Activated CD4-positive, alpha-beta T cell treated with anti-CD3 and anti-CD28 coated beads, Interleukin-2, amount 10 ng/mL, durations not matched to agents 24 days and 14 days (primary cell): ENCODE measurements around the gene SLC25A13. TPM values are rescaled to one million over a fixed set of nuclear protein-coding genes. Genes with fewer than 3 reads are reported as not detected.
A peak's percentile ranks its signal among the peaks of the same experiment; 100 is the strongest.
"Not testable (repeated sequence)": the region's sequence is repeated elsewhere in the genome, so short reads cannot be mapped to it uniquely, and the experiment has no call there.

Experiments used
- DNase-seq: peaks from one replicate; pipeline ENCODE4 v3.0.0; 2022
- H3K27ac Mint-ChIP-seq: one replicate; pipeline ENCODE4 v1.8.0; 2022; ENCODE audit warnings: mild to moderate bottlenecking, mixed read lengths
- H3K27me3 Mint-ChIP-seq: one replicate; pipeline ENCODE4 v1.8.0; 2022; ENCODE audit warnings: mixed read lengths
- H3K36me3 Mint-ChIP-seq: one replicate; pipeline ENCODE4 v1.8.0; 2022; ENCODE audit warnings: low read depth, mild to moderate bottlenecking, mixed read lengths
- H3K4me1 Mint-ChIP-seq: one replicate; pipeline ENCODE4 v1.8.0; 2021; ENCODE audit warnings: mixed read lengths
- H3K4me3 Mint-ChIP-seq: one replicate; pipeline ENCODE4 v1.8.0; 2022; ENCODE audit warnings: mild to moderate bottlenecking, moderate library complexity, mixed read lengths
- H3K9me3 Mint-ChIP-seq: one replicate; pipeline ENCODE4 v1.8.0; 2021; ENCODE audit warnings: mixed read lengths
- intact Hi-C: fragments of 100-400 bp; cut with micrococcal nuclease; formaldehyde crosslinking; loops from one replicate; pipeline ENCODE4 v1.15.1; 2023
- total RNA-seq: library from RNA; stranded (reverse); gene quantifications from 2 replicates; pipeline ENCODE4 v1.2.3, GENCODE V29; 2022

Gene SLC25A13
- total RNA-seq, 1 donor from 2014 or later = 26.3 TPM

GRCh38 chr7:96300986-96301385, 20.9 kb downstream of the SLC25A13 start:
- Mint-ChIP-seq H3K36me3 (peaks cover 7% of the 10 kb centered on the region), H3K4me3 (no peak overlapping the region), H3K27ac (no peak overlapping the region), H3K4me1 (peaks cover 33% of the 10 kb centered on the region), H3K9me3 (peaks cover 3% of the 10 kb centered on the region), H3K27me3 (no peaks in the 10 kb centered on the region)
- intact Hi-C loops = no loop called here
- DNase-seq = no peak

GRCh38 chr7:96300502-96300901, 21.4 kb downstream of the SLC25A13 start:
- H3K36me3 Mint-ChIP-seq = peaks cover 10% of the 10 kb centered on the region
- no peak overlapping the region for H3K27ac Mint-ChIP-seq
- H3K4me3 Mint-ChIP-seq = no peak overlapping the region
- no peak for DNase-seq
- no peaks in the 10 kb centered on the region for H3K27me3 Mint-ChIP-seq
- intact Hi-C loops = no loop called here
- peaks cover 28% of the 10 kb centered on the region for H3K4me1 Mint-ChIP-seq
- H3K9me3 Mint-ChIP-seq = peaks cover 3% of the 10 kb centered on the region

DNA sequence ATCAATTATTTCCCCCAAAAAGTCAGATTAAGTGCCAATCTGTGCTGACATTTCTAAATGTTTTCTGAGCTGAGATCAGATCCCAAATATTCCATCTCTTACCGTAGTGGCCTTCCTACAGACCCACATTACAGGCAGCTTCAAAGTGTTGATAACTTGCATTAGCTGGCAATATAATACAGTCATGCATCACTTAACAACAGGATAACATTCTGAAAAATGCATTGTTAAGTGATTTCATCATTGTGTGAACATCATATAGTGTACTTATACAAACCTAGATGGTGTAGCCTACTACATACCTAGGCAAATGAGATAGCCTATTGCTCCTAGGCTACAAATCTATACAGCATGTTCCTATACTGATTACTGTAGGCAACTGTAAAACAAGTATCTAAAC, 22.4 kb downstream of the SLC25A13 start:
- Mint-ChIP-seq H3K9me3 (peaks cover 3% of the 10 kb centered on the region), H3K36me3 (peaks cover 15% of the 10 kb centered on the region), H3K4me1 (peaks cover 25% of the 10 kb centered on the region), H3K27ac (no peak overlapping the region), H3K4me3 (no peak overlapping the region), H3K27me3 (no peaks in the 10 kb centered on the region)
- DNase-seq = no peak
- intact Hi-C loops = no loop called here

DNA sequence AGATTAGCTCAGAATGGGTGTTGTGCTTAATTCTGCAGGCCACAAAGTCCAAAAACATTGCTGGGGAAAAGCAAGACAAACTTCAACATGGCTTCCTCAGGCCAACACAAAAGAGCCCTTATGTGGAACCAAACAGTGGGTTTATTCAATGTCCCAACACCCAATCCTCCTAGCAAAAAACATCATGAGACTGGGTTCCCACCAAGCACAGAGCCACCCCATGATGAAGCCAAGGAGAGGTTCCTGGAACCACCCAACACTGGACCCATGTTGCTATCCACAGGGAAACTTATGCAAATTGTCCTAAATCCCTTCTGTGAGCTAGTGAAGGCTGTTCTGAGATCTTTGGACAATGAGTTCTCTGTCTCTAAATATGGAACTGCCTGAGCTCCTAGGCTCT, 24.0 kb downstream of the SLC25A13 start:
- no peak overlapping the region for H3K27ac Mint-ChIP-seq
- intact Hi-C loops = no loop called here
- no peak for DNase-seq
- H3K4me1 Mint-ChIP-seq = peaks cover 9% of the 10 kb centered on the region
- H3K36me3 Mint-ChIP-seq = peaks cover 18% of the 10 kb centered on the region
- H3K27me3 Mint-ChIP-seq = no peaks in the 10 kb centered on the region
- H3K9me3 Mint-ChIP-seq = peaks cover 5% of the 10 kb centered on the region
- H3K4me3 Mint-ChIP-seq = no peak overlapping the region

DNA sequence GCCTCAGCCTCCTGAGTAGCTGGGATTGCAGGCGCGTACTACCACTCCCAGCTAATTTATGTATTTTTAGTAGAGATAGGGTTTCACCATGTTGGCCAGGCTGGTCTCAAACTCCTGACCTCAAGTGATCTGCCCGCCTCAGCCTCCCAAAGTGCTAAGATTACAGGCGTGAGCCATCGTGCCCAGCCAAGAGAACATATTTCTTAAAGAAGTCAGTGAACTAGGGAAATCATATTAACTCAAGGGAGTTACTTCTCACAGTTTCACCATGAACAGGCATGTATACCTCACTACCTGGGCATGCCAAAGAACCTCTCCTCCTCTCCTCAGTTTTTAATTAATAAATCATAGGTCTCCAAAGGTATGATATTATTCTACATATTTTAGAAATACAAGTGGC, 24.5 kb downstream of the SLC25A13 start:
- H3K27me3 Mint-ChIP-seq, H3K9me3 Mint-ChIP-seq, H3K4me1 Mint-ChIP-seq, H3K27ac Mint-ChIP-seq, intact Hi-C loops, H3K4me3 Mint-ChIP-seq, DNase-seq: not testable (repeated sequence)
- peaks cover 22% of the 10 kb centered on the region for H3K36me3 Mint-ChIP-seq

- H3K27me3 Mint-ChIP-seq, intact Hi-C loops, H3K27ac Mint-ChIP-seq, DNase-seq, H3K4me3 Mint-ChIP-seq: not testable (repeated sequence)
- H3K4me1 Mint-ChIP-seq = peaks cover 13% of the 10 kb centered on the region
- H3K9me3 Mint-ChIP-seq = peaks cover 12% of the 10 kb centered on the region
- peaks cover 30% of the 10 kb centered on the region for H3K36me3 Mint-ChIP-seq
Measured at GRCh38 chr7:96293911-96294310, 28.0 kb downstream of the SLC25A13 start.

- H3K4me1 Mint-ChIP-seq = peaks cover 54% of the 10 kb centered on the region
- no peak overlapping the region for H3K4me3 Mint-ChIP-seq
- peaks cover 30% of the 10 kb centered on the region for H3K36me3 Mint-ChIP-seq
- no peaks in the 10 kb centered on the region for H3K27me3 Mint-ChIP-seq
- H3K27ac Mint-ChIP-seq = peak overlapping the region; percentile 36
- peaks cover 23% of the 10 kb centered on the region for H3K9me3 Mint-ChIP-seq
- intact Hi-C loops = no loop called here
- no peak for DNase-seq
Measured at GRCh38 chr7:96287559-96287958, 34.3 kb downstream of the SLC25A13 start.

DNA sequence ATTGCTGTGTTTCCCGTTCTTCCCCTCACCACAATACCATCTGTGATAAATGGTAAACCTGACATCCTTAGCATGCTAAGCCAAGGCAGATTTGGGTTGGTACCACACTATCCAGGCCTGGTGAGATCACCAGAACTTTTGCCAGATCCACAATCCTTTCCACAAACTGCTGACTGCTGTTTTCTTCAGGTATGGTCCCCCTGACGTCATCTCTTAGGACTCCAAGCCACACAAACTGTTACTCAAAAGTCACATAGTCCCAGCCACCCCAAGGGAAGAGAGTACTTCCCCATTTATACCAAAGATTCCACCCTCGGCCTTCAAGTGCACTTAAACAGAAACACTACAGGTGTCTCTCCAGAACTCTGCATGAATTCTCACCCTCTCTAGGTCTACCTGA, 34.8 kb downstream of the SLC25A13 start:
- intact Hi-C loops = no loop called here
- H3K36me3 Mint-ChIP-seq = peaks cover 29% of the 10 kb centered on the region

GRCh38 chr7:96285579-96285978, 36.3 kb downstream of the SLC25A13 start:
- H3K36me3 Mint-ChIP-seq = peaks cover 30% of the 10 kb centered on the region
- intact Hi-C loops = loop anchor here (1.0 to 2.0 kb wide), 4 partner anchors 19 to 551 kb away; no protein-coding TSS in a partner anchor
- peaks cover 49% of the 10 kb centered on the region for H3K4me1 Mint-ChIP-seq
- H3K27ac Mint-ChIP-seq = peak overlapping the region; percentile 93
- H3K27me3 Mint-ChIP-seq = no peaks in the 10 kb centered on the region
- H3K9me3 Mint-ChIP-seq = peaks cover 23% of the 10 kb centered on the region
- peak overlapping the region; percentile 68 for H3K4me3 Mint-ChIP-seq
- DNase-seq = peak; percentile 87

More for the DNA sequence above, 34.8 kb downstream of the SLC25A13 start:
- no peaks in the 10 kb centered on the region for H3K27me3 Mint-ChIP-seq
- H3K4me3 Mint-ChIP-seq = no peak overlapping the region
- no peak for DNase-seq
- H3K4me1 Mint-ChIP-seq = peaks cover 54% of the 10 kb centered on the region
- H3K9me3 Mint-ChIP-seq = peaks cover 23% of the 10 kb centered on the region
- H3K27ac Mint-ChIP-seq = peak overlapping the region; percentile 36

GRCh38 chr7:96284835-96285234, 37.1 kb downstream of the SLC25A13 start:
- DNase-seq = no peak
- Mint-ChIP-seq H3K27me3 (no peaks in the 10 kb centered on the region), H3K36me3 (peaks cover 27% of the 10 kb centered on the region), H3K27ac (peak overlapping the region; percentile 93), H3K4me3 (peak overlapping the region; percentile 68), H3K4me1 (peaks cover 46% of the 10 kb centered on the region), H3K9me3 (peaks cover 18% of the 10 kb centered on the region)
- intact Hi-C loops = loop anchor here (1.0 to 2.0 kb wide), 4 partner anchors 19 to 552 kb away; no protein-coding TSS in a partner anchor

DNA sequence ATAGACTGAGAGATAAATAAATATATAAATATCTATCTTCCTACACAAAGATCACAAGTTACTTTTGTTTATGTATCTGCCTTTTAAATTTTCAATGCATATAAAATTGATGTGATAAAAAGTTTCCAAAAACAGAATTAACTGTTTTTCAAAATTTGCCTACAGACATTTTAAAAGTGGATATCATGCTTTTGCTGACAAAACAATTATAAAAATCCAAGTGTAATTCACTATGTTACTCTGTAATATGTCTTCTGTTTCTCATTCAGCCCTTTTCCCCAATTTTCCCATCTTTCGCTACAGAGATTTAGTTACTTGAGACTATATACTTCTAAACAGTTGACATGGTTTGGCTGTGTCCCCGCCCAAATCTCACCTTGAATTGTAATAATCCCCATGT, 37.7 kb downstream of the SLC25A13 start:
- Mint-ChIP-seq H3K27ac (peak overlapping the region; percentile 93), H3K9me3 (peaks cover 13% of the 10 kb centered on the region)
- intact Hi-C loops = loop anchor here (2.0 kb wide), 1 partner anchor 553 kb away; no protein-coding TSS in a partner anchor

GRCh38 chr7:96282835-96283234, 39.1 kb downstream of the SLC25A13 start:
- H3K36me3 Mint-ChIP-seq = peaks cover 22% of the 10 kb centered on the region
- intact Hi-C loops = no loop called here
- H3K4me1 Mint-ChIP-seq = peaks cover 41% of the 10 kb centered on the region
- H3K27ac Mint-ChIP-seq = no peak overlapping the region
- no peak for DNase-seq
- peaks cover 13% of the 10 kb centered on the region for H3K9me3 Mint-ChIP-seq
- no peak overlapping the region for H3K4me3 Mint-ChIP-seq
- no peaks in the 10 kb centered on the region for H3K27me3 Mint-ChIP-seq

More for the DNA sequence above, 37.7 kb downstream of the SLC25A13 start:
- H3K27me3 Mint-ChIP-seq = no peaks in the 10 kb centered on the region
- peaks cover 23% of the 10 kb centered on the region for H3K36me3 Mint-ChIP-seq
- DNase-seq = no peak
- H3K4me1 Mint-ChIP-seq = peaks cover 41% of the 10 kb centered on the region
- no peak overlapping the region for H3K4me3 Mint-ChIP-seq

GRCh38 chr7:96277921-96278320, 44.0 kb downstream of the SLC25A13 start:
- intact Hi-C loops = no loop called here

DNA sequence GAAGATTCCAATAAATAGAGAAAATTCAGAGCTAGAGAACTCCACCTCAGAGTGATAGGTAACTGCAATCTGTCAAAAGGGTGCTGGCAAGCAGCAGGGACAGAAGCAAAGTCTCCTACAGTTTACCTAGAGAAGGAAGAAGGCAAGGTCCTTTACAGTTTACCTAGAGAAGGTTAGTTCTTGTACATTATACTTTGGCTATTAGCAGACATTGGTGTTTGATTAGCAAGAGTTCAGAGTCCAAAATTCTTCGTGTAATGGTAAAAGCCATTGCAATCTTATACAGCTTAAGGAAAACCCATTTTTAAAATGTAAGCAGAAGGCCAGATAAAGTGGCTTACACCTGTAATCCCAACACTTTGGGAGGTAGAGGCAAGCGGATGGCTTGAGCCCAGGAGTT, 45.9 kb downstream of the SLC25A13 start:
- H3K36me3 Mint-ChIP-seq = peaks cover 33% of the 10 kb centered on the region
- no peak overlapping the region for H3K4me3 Mint-ChIP-seq
- H3K4me1 Mint-ChIP-seq = peaks cover 8% of the 10 kb centered on the region
- no peaks in the 10 kb centered on the region for H3K27me3 Mint-ChIP-seq
- H3K9me3 Mint-ChIP-seq = no peaks in the 10 kb centered on the region
- intact Hi-C loops = no loop called here
- DNase-seq = no peak
- H3K27ac Mint-ChIP-seq = no peak overlapping the region

More at GRCh38 chr7:96277921-96278320, 44.0 kb downstream of the SLC25A13 start:
- no peaks in the 10 kb centered on the region for H3K27me3 Mint-ChIP-seq
- peaks cover 32% of the 10 kb centered on the region for H3K36me3 Mint-ChIP-seq
- H3K9me3 Mint-ChIP-seq = no peaks in the 10 kb centered on the region
- peaks cover 7% of the 10 kb centered on the region for H3K4me1 Mint-ChIP-seq
- H3K4me3 Mint-ChIP-seq = no peak overlapping the region
- DNase-seq = no peak
- H3K27ac Mint-ChIP-seq = no peak overlapping the region

GRCh38 chr7:96273716-96274115, 48.2 kb downstream of the SLC25A13 start:
- Mint-ChIP-seq H3K9me3 (no peaks in the 10 kb centered on the region), H3K36me3 (peaks cover 37% of the 10 kb centered on the region), H3K27me3 (no peaks in the 10 kb centered on the region), H3K4me1 (peaks cover 8% of the 10 kb centered on the region), H3K4me3 (no peak overlapping the region), H3K27ac (no peak overlapping the region)
- DNase-seq = no peak
- intact Hi-C loops = no loop called here
